Ramos (cell line): ENCODE measurements around the gene SGCE.
"Not testable (repeated sequence)": the region's sequence is repeated elsewhere in the genome, so short reads cannot be mapped to it uniquely, and the experiment has no call there.

ENCODE experiments used
- in situ Hi-C: fragments of 300-500 bp; cut with MboI; formaldehyde crosslinking; loops from one replicate; pipeline ENCODE4 v1.14.3; 2022; ENCODE audit warnings: low sequenced_read_pairs; ENCODE audit not compliant: unreplicated experiment

The SGCE gene

DNA sequence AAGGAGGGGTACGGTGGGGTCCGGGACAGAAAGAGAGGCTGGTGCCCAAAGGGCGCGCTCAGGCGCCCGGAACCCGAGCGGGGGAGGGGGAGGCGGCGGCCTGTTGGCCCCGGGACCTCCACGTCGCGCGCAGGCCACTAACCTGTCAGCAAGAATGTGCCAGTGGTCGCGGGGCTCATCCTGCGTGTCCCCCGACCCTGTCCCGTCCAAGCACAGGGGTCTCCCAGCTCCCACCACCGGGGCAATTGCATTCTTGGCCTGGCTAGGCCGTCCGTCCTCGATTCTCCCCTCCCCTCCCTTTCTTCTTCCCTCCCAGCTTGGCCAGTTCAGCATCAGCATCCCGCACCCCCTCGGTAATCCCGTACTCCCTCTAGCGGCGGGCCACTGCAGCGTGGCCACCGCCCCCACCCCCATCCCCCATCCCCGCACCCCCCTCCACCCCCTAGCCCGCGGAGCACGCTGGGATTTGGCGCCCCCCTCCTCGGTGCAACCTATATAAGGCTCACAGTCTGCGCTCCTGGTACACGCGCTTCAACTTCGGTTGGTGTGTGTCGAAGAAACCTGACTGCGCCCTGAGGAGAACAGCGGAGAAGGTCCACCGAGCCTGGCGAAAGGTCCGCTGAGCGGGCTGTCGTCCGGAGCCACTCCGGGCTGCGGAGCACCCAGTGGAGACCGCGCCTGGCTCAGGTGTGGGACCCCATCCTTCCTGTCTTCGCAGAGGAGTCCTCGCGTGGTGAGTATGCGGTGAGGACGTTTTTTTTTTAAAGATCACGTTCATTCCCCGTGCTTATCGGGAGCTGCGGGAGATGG, at the start of gene SGCE:
Gene SGCE (minus strand): TSS at position 286 of the 810 bp plus-strand sequence. CDS start 35 bp downstream, at position 251.
- in situ Hi-C loops: no loop called here

GRCh38 chr7:94705155-94706021, 49.5 kb upstream of the SGCE start:
- in situ Hi-C loops: not testable (repeated sequence)

GRCh38 chr7:94701555-94701973, 45.6 kb upstream of the SGCE start:
- in situ Hi-C loops: no loop called here

DNA sequence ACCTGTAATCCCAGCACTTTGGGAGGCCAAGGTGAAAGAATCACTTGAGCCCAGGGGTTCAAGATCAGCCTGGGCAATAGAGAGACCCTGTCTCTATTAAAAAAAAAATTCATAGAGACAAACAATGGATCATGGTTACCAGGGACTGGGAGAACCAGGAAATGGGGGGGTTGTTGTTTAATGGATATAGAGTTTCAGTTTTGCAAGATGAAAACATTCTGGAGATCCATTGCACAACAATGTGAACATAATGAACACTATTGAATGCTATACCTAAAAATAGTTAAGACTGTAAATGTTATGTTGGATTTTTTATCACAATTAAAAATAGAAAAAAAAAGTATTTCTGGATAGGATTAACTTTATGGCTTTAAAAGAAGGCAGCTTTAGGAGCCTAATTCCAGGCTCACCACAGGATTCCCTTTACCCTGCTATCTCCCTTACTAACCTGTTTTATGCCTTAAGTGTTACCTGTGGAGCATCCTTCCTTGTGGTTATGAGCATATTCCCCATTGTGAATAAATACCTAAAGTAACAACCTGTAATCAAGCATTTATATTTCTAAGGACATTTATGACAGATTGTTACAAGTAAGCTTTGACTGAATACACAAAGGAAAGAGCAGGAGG, 45.1 kb upstream of the SGCE start:
- in situ Hi-C loops: no loop called here

GRCh38 chr7:94698275-94698674, 42.3 kb upstream of the SGCE start:
- in situ Hi-C loops: no loop called here

GRCh38 chr7:94697035-94697974, 41.4 kb upstream of the SGCE start:
- in situ Hi-C loops: no loop called here

DNA sequence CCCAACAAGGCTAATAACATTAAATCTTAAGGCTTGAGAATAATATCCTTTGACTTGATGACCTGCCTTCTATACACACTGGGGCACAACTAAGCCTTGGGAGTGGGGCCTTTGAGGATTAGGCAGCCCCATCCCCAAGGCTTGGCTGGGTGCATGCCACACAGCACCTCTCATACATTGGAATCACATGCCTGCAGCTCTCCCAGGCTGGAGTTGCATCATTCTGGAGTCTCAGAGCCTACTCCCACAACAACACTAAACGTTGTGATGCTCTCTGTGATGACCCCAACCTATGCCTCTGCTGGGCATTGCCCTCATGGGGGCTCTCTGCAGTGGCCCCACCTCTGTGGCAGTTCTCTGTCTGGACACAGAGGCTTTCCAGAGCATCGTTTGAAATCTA, 31.9 kb upstream of the SGCE start:
- in situ Hi-C loops: no loop called here

GRCh38 chr7:94687076-94687475, 31.1 kb upstream of the SGCE start:
- in situ Hi-C loops: no loop called here

GRCh38 chr7:94683066-94683465, 27.1 kb upstream of the SGCE start:
- in situ Hi-C loops: no loop called here

DNA sequence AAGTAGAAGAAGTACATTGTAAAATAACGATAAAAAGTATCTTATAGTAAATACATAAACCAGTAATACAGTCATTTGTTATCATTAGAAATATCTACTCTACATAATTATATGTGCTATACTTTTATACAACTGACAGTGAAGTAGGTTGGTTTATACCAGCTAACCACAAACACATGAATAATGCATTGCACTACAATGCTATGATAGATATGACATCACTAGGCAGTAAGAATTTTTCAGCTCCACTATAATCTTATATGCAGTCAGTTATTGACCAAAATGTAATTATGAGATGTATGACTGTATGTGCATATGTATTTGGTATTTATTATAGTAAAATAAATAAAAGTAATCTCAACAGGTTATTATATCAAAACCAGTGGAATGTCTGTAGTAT, 23.4 kb upstream of the SGCE start:
- in situ Hi-C loops: no loop called here

- in situ Hi-C loops: no loop called here
These were observed 20.5 kb upstream of the SGCE start for GRCh38 chr7:94676431-94676830.

DNA sequence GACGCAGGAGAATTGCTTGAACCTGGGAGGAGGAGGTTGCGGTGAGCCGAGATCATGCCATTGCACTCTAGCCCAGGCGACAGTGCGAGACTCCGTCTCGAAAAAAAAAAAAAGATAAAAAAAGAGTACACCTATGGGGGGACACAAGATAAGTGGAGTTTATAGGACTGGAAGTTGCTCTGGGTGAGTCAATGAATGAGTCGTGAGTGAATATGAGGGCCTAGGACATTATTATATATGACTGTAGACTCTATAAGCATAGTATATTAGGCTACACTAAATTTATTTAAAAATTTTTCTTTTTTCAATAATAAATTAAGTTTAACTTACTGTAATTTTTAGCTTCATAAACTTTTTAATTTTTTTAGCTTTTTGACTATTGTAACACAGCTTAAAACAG, 19.4 kb upstream of the SGCE start:
- in situ Hi-C loops: no loop called here

GRCh38 chr7:94671444-94672235, 15.7 kb upstream of the SGCE start:
- in situ Hi-C loops: no loop called here

- in situ Hi-C loops: no loop called here
These were observed 14.0 kb upstream of the SGCE start for GRCh38 chr7:94669773-94670495.

GRCh38 chr7:94666879-94667587, 11.1 kb upstream of the SGCE start:
- in situ Hi-C loops: no loop called here

- in situ Hi-C loops: no loop called here
These were observed 9.5 kb upstream of the SGCE start for GRCh38 chr7:94665426-94665825.

DNA sequence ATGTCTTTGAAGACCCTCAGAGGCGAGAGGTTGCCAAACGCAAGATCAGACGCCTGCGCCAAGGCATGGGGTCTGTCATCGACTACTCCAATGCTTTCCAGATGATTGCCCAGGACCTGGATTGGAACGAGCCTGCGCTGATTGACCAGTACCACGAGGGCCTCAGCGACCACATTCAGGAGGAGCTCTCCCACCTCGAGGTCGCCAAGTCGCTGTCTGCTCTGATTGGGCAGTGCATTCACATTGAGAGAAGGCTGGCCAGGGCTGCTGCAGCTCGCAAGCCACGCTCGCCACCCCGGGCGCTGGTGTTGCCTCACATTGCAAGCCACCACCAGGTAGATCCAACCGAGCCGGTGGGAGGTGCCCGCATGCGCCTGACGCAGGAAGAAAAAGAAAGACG, 8.1 kb upstream of the SGCE start:
- in situ Hi-C loops: no loop called here

DNA sequence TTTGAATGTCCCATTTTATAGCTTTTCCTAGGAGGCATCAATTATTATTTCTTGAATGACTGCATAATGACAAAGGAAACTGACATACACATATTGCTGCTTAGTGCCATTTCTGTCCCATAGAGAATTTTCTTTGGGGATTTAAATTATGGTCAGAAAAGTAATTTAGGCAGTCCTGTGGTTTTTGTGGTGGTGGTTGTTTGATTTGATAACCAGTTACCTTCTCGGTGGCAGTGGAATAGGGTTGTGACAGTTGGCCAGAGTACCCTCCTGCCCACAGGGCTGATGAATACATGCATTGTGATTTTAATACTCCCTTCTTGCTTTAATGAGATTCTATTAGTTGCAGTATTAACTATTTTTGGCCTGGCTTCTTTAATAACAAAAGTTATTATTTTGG, 6.6 kb upstream of the SGCE start:
- in situ Hi-C loops: no loop called here
